ENCODE measurements around the gene SLC4A9. TPM values are rescaled to one million over a fixed set of nuclear protein-coding genes. Genes with fewer than 3 reads are reported as not detected.
"Not testable (repeated sequence)": the region's sequence is repeated elsewhere in the genome, so short reads cannot be mapped to it uniquely, and the experiment has no call there.

The SLC4A9 gene
- total RNA-seq, 2 experiments from 2014 or later, result 0.07 to 0.35 TPM

DNA sequence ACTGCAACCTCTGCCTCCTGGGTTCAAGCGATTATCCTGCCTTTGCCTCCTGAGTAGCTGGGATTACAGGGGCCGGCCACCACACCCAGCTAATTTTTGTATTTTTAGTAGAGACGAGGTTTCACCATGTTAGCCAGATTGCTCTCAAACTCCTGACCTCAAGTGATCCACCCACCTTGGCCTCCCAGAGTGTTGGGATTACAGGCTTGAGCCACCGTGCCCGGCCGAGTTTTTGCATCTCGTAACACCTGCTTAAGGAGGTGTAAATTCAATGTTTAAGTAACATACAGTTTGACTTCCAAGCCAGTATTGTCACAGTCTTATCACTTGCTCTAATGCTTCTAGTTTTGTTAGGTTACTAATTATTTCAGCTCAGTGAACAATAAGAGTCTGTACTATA lies 61.4 kb downstream of the SLC4A9 start:
- H3K9me3 Mint-ChIP-seq (ENCODE audit: low read depth); CTCF ChIA-PET: not testable (repeated sequence)
- H3K36me3 Mint-ChIP-seq, result peaks cover 36% of the 10 kb centered on the region

GRCh38 chr5:140423609-140424008 lies 63.6 kb downstream of the SLC4A9 start:
- no peak overlapping the region for H3K27ac Mint-ChIP-seq
- H3K4me1 Mint-ChIP-seq, result peaks cover 27% of the 10 kb centered on the region
- H3K4me3 Mint-ChIP-seq, result no peak overlapping the region
- CTCF ChIA-PET, result no interaction called here
- H3K27me3 Mint-ChIP-seq, result no peaks in the 10 kb centered on the region
- DNase-seq (no peak), ATAC-seq (no peak)
- peaks cover 41% of the 10 kb centered on the region for H3K36me3 Mint-ChIP-seq
- no peaks in the 10 kb centered on the region for H3K9me3 Mint-ChIP-seq (ENCODE audit: low read depth)

More for the DNA sequence above, 61.4 kb downstream of the SLC4A9 start:
- not testable (repeated sequence) for H3K27ac Mint-ChIP-seq, ATAC-seq, H3K27me3 Mint-ChIP-seq, DNase-seq, H3K4me3 Mint-ChIP-seq
- H3K4me1 Mint-ChIP-seq, result peaks cover 31% of the 10 kb centered on the region

DNA sequence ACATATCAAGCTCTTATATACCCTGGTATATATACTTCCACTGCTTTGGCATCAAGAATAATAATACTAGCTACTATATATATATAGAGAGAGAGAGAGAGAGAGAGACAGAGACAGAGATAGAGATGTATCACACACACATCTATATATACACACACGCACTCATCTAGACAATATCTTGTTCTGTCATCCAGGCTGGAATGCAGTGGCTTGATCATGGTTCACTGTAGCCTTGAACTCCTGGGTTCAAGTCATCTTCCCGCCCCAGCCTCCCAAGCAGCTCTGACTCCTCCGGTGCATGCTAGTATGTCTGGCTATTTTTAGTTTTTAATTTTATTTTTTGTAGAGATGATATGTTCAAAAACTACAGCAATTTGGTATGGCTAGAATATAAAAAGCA lies 64.1 kb downstream of the SLC4A9 start:
- H3K36me3 Mint-ChIP-seq, result peaks cover 41% of the 10 kb centered on the region
- H3K9me3 Mint-ChIP-seq (ENCODE audit: low read depth), result no peaks in the 10 kb centered on the region
- H3K27ac Mint-ChIP-seq, result no peak overlapping the region
- ATAC-seq, result no peak
- H3K4me1 Mint-ChIP-seq, result peaks cover 24% of the 10 kb centered on the region
- CTCF ChIA-PET, result no interaction called here
- no peak for DNase-seq
- no peaks in the 10 kb centered on the region for H3K27me3 Mint-ChIP-seq
- no peak overlapping the region for H3K4me3 Mint-ChIP-seq

Other genes with a start within 250 kb of the SLC4A9 start
- 10 to 100 TPM; 12.3 to 15.4 TPM for gene PURA, start 246.1 kb upstream of the SLC4A9 start, total RNA-seq
- gene IGIP, start 234.3 kb upstream of the SLC4A9 start, total RNA-seq, result 1 to 10 TPM; 2.9 to 3.4 TPM
- gene CYSTM1, start 185.0 kb upstream of the SLC4A9 start, total RNA-seq, result 10 to 100 TPM; 16.8 to 23.0 TPM
- gene PFDN1, start 57.1 kb upstream of the SLC4A9 start, total RNA-seq, result 10 to 100 TPM; 48.9 to 57.5 TPM
- 10 to 100 TPM; 10.7 to 13.5 TPM for gene HBEGF, start 13.6 kb upstream of the SLC4A9 start, total RNA-seq
- gene ANKHD1, start 41.6 kb downstream of the SLC4A9 start, total RNA-seq, result 100 to 1,000 TPM; 111 to 124 TPM
- 1 to 10 TPM; 7.4 to 9.0 TPM for gene EIF4EBP3, start 187.5 kb downstream of the SLC4A9 start, total RNA-seq
- gene SRA1, start 197.3 kb downstream of the SLC4A9 start, total RNA-seq, result 10 to 100 TPM; 37.9 to 47.3 TPM
- 10 to 100 TPM; 20.0 to 24.8 TPM for gene APBB3, start 204.4 kb downstream of the SLC4A9 start, total RNA-seq
- 100 to 1,000 TPM; 100 to 101 TPM for gene SLC35A4, start 204.6 kb downstream of the SLC4A9 start, total RNA-seq

All from activated CD8-positive, alpha-beta memory T cell treated with anti-CD3 and anti-CD28 coated beads, Interleukin-2, amount 10 ng/mL, durations not matched to agents 7 days and 5 days (primary cell).